Bronchial epithelial cell (primary cell): ENCODE results near the gene EGFL7. TPM values are rescaled to one million over a fixed set of nuclear protein-coding genes. Genes with fewer than 3 reads are reported as not detected.

ENCODE experiments used
- DNase-seq: peaks from one replicate; pipeline ENCODE4 v3.0.0-alpha.2; 2010; ENCODE audit warnings: low read depth
- FAIRE-seq: peaks from 2 replicates; lab custom pipeline; 2011; peaks lifted over from hg19 to GRCh38; lab: Jason Lieb, UNC
- H3K27me3 ChIP-seq: 2 replicates; pipeline ENCODE4 v1.5.1; 2011; ENCODE audit warnings: low read length; ENCODE audit not compliant: control insufficient read depth, insufficient read depth
- H3K36me3 ChIP-seq: 2 replicates; pipeline ENCODE4 v1.5.1; 2011; ENCODE audit warnings: low read length; ENCODE audit not compliant: control insufficient read depth, insufficient read depth
- H3K4me3 ChIP-seq: 2 replicates; pipeline ENCODE4 v1.5.1; 2011; ENCODE audit warnings: mild to moderate bottlenecking, low read depth, low read length, control low read depth
- CTCF ChIP-seq: IDR thresholded peaks from 2 replicates; pipeline ENCODE4 v1.5.1; 2011; ENCODE audit warnings: mild to moderate bottlenecking, moderate library complexity, low read length, control low read depth, inconsistent platforms; ENCODE audit not compliant: insufficient read depth, severe bottlenecking
- total RNA-seq: library from RNA; depleted of rRNA; stranded (reverse); fragments of >200 nt; gene quantifications from 2 replicates; pipeline ENCODE4 v1.2.1, GENCODE V29; 2014

EGFL7 gene
- total RNA-seq, 1 donor from 2014 or later, result 11.8 TPM

GRCh38 chr9:136712690-136713544, 50.2 kb downstream of the EGFL7 start:
- Histone ChIP-seq H3K4me3 (peak overlapping the region; percentile 17), H3K27me3 (peaks cover 7% of the 10 kb centered on the region), H3K36me3 (no peaks in the 10 kb centered on the region)
- DNase-seq (no peak), FAIRE-seq (no peak)
- TF ChIP-seq CTCF, result no peak

- TF ChIP-seq CTCF, result no peak
- Histone ChIP-seq H3K36me3 (no peaks in the 10 kb centered on the region), H3K4me3 (no peak overlapping the region), H3K27me3 (peaks cover 7% of the 10 kb centered on the region)
- no peak for FAIRE-seq
- DNase-seq, result no peak
These were observed 50.8 kb downstream of the EGFL7 start for GRCh38 chr9:136713550-136713949.

- H3K4me3 ChIP-seq, result no peak overlapping the region
- no peak for FAIRE-seq
- DNase-seq, result no peak
- peaks cover 7% of the 10 kb centered on the region for H3K27me3 ChIP-seq
- no peaks in the 10 kb centered on the region for H3K36me3 ChIP-seq
- TF ChIP-seq CTCF, result no peak
These were observed 51.6 kb downstream of the EGFL7 start for GRCh38 chr9:136714096-136714892.

- no peak overlapping the region for H3K4me3 ChIP-seq
- TF ChIP-seq CTCF, result no peak
- DNase-seq, result no peak
- FAIRE-seq, result no peak
- H3K36me3 ChIP-seq, result no peaks in the 10 kb centered on the region
- peaks cover 7% of the 10 kb centered on the region for H3K27me3 ChIP-seq
These were observed 52.2 kb downstream of the EGFL7 start for GRCh38 chr9:136714893-136715274.

- peaks cover 3% of the 10 kb centered on the region for H3K27me3 ChIP-seq
- no peak for FAIRE-seq
- DNase-seq, result no peak
- TF ChIP-seq CTCF, result no peak
- no peak overlapping the region for H3K4me3 ChIP-seq
- H3K36me3 ChIP-seq, result no peaks in the 10 kb centered on the region
These were observed 54.7 kb downstream of the EGFL7 start for GRCh38 chr9:136717399-136717798.
